Naive thymus-derived CD4-positive, alpha-beta T cell (primary cell): Measurements from ENCODE around the gene CLDN9. TPM values are rescaled to one million over a fixed set of nuclear protein-coding genes. Genes with fewer than 3 reads are reported as not detected.
A peak's percentile ranks its signal among the peaks of the same experiment; 100 is the strongest.

Source experiments
- ATAC-seq: fragments of 150-1000 bp; cut with Tn5 transposase; 2 replicates; pipeline ENCODE4 v1.10.0; 2021; ENCODE audit warnings: mild to moderate bottlenecking, moderate library complexity
- CTCF ChIA-PET: fragments of 350-600 bp; sonication (Branson Sonifier 250); formaldehyde crosslinking; loops from one replicate; lab custom pipeline; 2021; ENCODE audit warnings: antibody characterized with exemption; lab: Charles Lee
- POLR2A ChIA-PET: fragments of 350-600 bp; sonication (Branson Sonifier 250); formaldehyde crosslinking; loops from one replicate; lab custom pipeline; 2021; ENCODE audit warnings: antibody characterized with exemption, inconsistent platforms; lab: Charles Lee
- DNase-seq, 9 donors: peaks; one replicate each; pipeline versions ENCODE4 v3.0.0 to v3.0.0-alpha.2; 2020 to 2022; ENCODE audit warnings: mixed read lengths in 1 of 9
- H3K27ac ChIP-seq: one replicate; pipeline ENCODE4 v1.7.0; 2013; ENCODE audit warnings: mild to moderate bottlenecking, low read depth, low read length, moderate library complexity
- H3K27me3 ChIP-seq, 2 donors: one replicate each; pipeline ENCODE4 v1.7.0; 2013; ENCODE audit warnings: low read length in 2 of 2, mild to moderate bottlenecking in 2 of 2, moderate library complexity in 2 of 2; ENCODE audit not compliant: control insufficient read depth in 2 of 2, insufficient read depth in 2 of 2
- H3K36me3 ChIP-seq, 3 experiments: 1 replicate in 2 of 3; 2 replicates in 1 of 3; pipeline ENCODE4 v1.7.0; 2013; ENCODE audit warnings: low read length in 3 of 3, mild to moderate bottlenecking in 3 of 3, moderate library complexity in 1 of 3; ENCODE audit not compliant: insufficient read depth in 3 of 3, control insufficient read depth in 2 of 3
- H3K4me1 ChIP-seq, 2 donors: one replicate each; pipeline ENCODE4 v1.7.0; 2013; ENCODE audit warnings: low read length in 2 of 2, mild to moderate bottlenecking in 2 of 2, moderate library complexity in 1 of 2; ENCODE audit not compliant: control insufficient read depth in 2 of 2, insufficient read depth in 2 of 2
- H3K4me3 ChIP-seq: 2 replicates; pipeline ENCODE4 v1.7.0; 2013; ENCODE audit warnings: mild to moderate bottlenecking, low read length
- H3K9me3 ChIP-seq, 3 experiments: 1 replicate in 2 of 3; 2 replicates in 1 of 3; pipeline ENCODE4 v1.7.0; 2013; ENCODE audit warnings: low read length in 3 of 3; ENCODE audit not compliant: control insufficient read depth in 2 of 3
- H3K27ac Mint-ChIP-seq, 9 donors: one replicate each; pipeline ENCODE4 v1.8.0; 2020 to 2022; ENCODE audit warnings: mixed read lengths in 9 of 9, mild to moderate bottlenecking in 8 of 9, moderate library complexity in 5 of 9, inconsistent platforms in 2 of 9
- H3K27me3 Mint-ChIP-seq, 5 donors: one replicate each; pipeline ENCODE4 v1.8.0; 2021 to 2022; ENCODE audit warnings: mixed read lengths in 5 of 5, mild to moderate bottlenecking in 1 of 5
- H3K36me3 Mint-ChIP-seq, 5 donors: one replicate each; pipeline ENCODE4 v1.8.0; 2020 to 2022; ENCODE audit warnings: mixed read lengths in 5 of 5, mild to moderate bottlenecking in 3 of 5, inconsistent platforms in 1 of 5
- H3K4me1 Mint-ChIP-seq, 7 donors: one replicate each; pipeline ENCODE4 v1.8.0; 2020 to 2022; ENCODE audit warnings: mixed read lengths in 7 of 7, mild to moderate bottlenecking in 3 of 7, inconsistent platforms in 1 of 7
- H3K4me3 Mint-ChIP-seq, 10 donors: one replicate each; pipeline ENCODE4 v1.8.0; 2020 to 2022; ENCODE audit warnings: mild to moderate bottlenecking in 10 of 10, mixed read lengths in 10 of 10, moderate library complexity in 6 of 10, inconsistent platforms in 2 of 10
- H3K9me3 Mint-ChIP-seq, 11 donors: one replicate each; pipeline ENCODE4 v1.8.0; 2020 to 2022; ENCODE audit warnings: mixed read lengths in 11 of 11, mild to moderate bottlenecking in 4 of 11, inconsistent platforms in 1 of 11, moderate library complexity in 1 of 11
- intact Hi-C, 2 donors: fragments of 100-400 bp; cut with micrococcal nuclease; formaldehyde crosslinking; loops; one replicate each; pipeline ENCODE4 v1.15.1; 2023
- polyA plus RNA-seq, 2 donors: library from polyadenylated mRNA; unstranded; fragments of 300-500 nt; fragmentation: Illumina TruSeq; gene quantifications; one replicate each; pipeline ENCODE4 v1.2.3, GENCODE V29; 2021
- total RNA-seq, 6 experiments: library from RNA in 5 of 6; stranded (reverse) in 5 of 6; gene quantifications; 1 replicate in 5 of 6; 2 replicates in 1 of 6; pipeline ENCODE4 v1.2.3 and lab custom pipeline; 2021 to 2026

The CLDN9 gene
- total and polyA plus RNA-seq, 7 experiments from 2014 or later, result 0.15 to 0.37 TPM; not detected in 5

GRCh38 chr16:3035972-3036725, 23.4 kb downstream of the CLDN9 start:
- peak overlapping the region in 1 of 9 donors; percentile 29 for H3K27ac Mint-ChIP-seq
- Histone ChIP-seq H3K4me1 (peaks cover 0 to 6% of the 10 kb centered on the region in 2 donors), H3K27ac (no peak overlapping the region), H3K9me3 (no peaks in the 10 kb centered on the region), H3K36me3 (no peaks in the 10 kb centered on the region), H3K4me3 (no peak overlapping the region), H3K27me3 (peaks cover 18 to 36% of the 10 kb centered on the region in 2 donors)
- H3K9me3 Mint-ChIP-seq, result no peaks in the 10 kb centered on the region
- ATAC-seq (no peak), DNase-seq (no peak)
- peaks cover 0 to 21% (median 9%) of the 10 kb centered on the region in 7 donors for H3K4me1 Mint-ChIP-seq
- CTCF ChIA-PET, result interaction anchor here (0.6 to 1.8 kb wide), 3 partner anchors 22 to 60 kb away, joined by 3 to 6 read pairs (median 4); no protein-coding TSS in a partner anchor
- peaks cover 64 to 82% (median 65%) of the 10 kb centered on the region in 5 donors for H3K27me3 Mint-ChIP-seq
- no peaks in the 10 kb centered on the region for H3K36me3 Mint-ChIP-seq
- intact Hi-C loops, result no loop called here
- POLR2A ChIA-PET, result interaction anchor here (1.6 kb wide), 2 partner anchors 12 to 32 kb away, joined by 5 to 7 read pairs; no protein-coding TSS in a partner anchor
- H3K4me3 Mint-ChIP-seq, result peak overlapping the region in 6 of 10 donors; percentile 32 to 60 (median 44)

GRCh38 chr16:3036726-3037315, 24.1 kb downstream of the CLDN9 start, which contains the start of gene BICDL2:
BICDL2 (minus strand) TSS chr16:3036944; CDS start chr16:3035496, 1,448 bp downstream.
- ATAC-seq (no peak), DNase-seq (no peak)
- Histone ChIP-seq H3K36me3 (no peaks in the 10 kb centered on the region), H3K9me3 (no peaks in the 10 kb centered on the region), H3K27ac (no peak within 1 kb of the TSS), H3K4me3 (no peak within 1 kb of the TSS), H3K27me3 (peaks cover 18 to 39% of the 10 kb centered on the region in 2 donors), H3K4me1 (peaks cover 0 to 6% of the 10 kb centered on the region in 2 donors)
- peaks cover 65 to 81% (median 68%) of the 10 kb centered on the region in 5 donors for H3K27me3 Mint-ChIP-seq
- POLR2A ChIA-PET, result interaction anchor here (1.3 to 1.6 kb wide), 3 partner anchors 11 to 56 kb away, joined by 3 to 7 read pairs (median 5); no protein-coding TSS in a partner anchor
- no peaks in the 10 kb centered on the region for H3K9me3 Mint-ChIP-seq
- CTCF ChIA-PET, result interaction anchor here (0.7 kb wide), 1 partner anchor 31 kb away, joined by 3 read pairs; no protein-coding TSS in a partner anchor
- no peaks in the 10 kb centered on the region for H3K36me3 Mint-ChIP-seq
- H3K4me3 Mint-ChIP-seq, result peak within 1 kb of the TSS; percentile 20 to 77 (median 52)
- H3K4me1 Mint-ChIP-seq, result peaks cover 0 to 19% (median 9%) of the 10 kb centered on the region in 7 donors
- peak within 1 kb of the TSS in 4 of 9 donors; percentile 29 to 85 (median 58) for H3K27ac Mint-ChIP-seq
- intact Hi-C loops, result no loop called here

GRCh38 chr16:3038256-3038655, 25.5 kb downstream of the CLDN9 start:
- Mint-ChIP-seq H3K27me3 (peaks cover 53 to 69% (median 61%) of the 10 kb centered on the region in 5 donors), H3K27ac (no peak overlapping the region), H3K4me3 (no peak overlapping the region), H3K36me3 (no peaks in the 10 kb centered on the region), H3K9me3 (no peaks in the 10 kb centered on the region), H3K4me1 (peaks cover 0 to 11% (median 9%) of the 10 kb centered on the region in 7 donors)
- POLR2A ChIA-PET, result interaction anchor here (0.9 to 1.6 kb wide), 5 partner anchors 9 to 92 kb away, joined by 3 to 5 read pairs (median 3); no protein-coding TSS in a partner anchor
- CTCF ChIA-PET, result interaction anchor here (0.8 to 1.4 kb wide), 2 partner anchors 8 to 10 kb away, joined by 4 to 5 read pairs; no protein-coding TSS in a partner anchor
- no peak overlapping the region for H3K4me3 ChIP-seq
- no peak overlapping the region for H3K27ac ChIP-seq
- no peaks in the 10 kb centered on the region for H3K36me3 ChIP-seq
- peaks cover 12 to 48% of the 10 kb centered on the region in 2 donors for H3K27me3 ChIP-seq
- DNase-seq (no peak), ATAC-seq (no peak)
- H3K9me3 ChIP-seq, result no peaks in the 10 kb centered on the region
- intact Hi-C loops, result no loop called here
- H3K4me1 ChIP-seq, result peaks cover 0 to 6% of the 10 kb centered on the region in 2 donors

- Mint-ChIP-seq H3K4me3 (no peak overlapping the region), H3K27me3 (peaks cover 46 to 69% (median 61%) of the 10 kb centered on the region in 5 donors), H3K36me3 (no peaks in the 10 kb centered on the region), H3K4me1 (peaks cover 0 to 10% (median 9%) of the 10 kb centered on the region in 7 donors), H3K27ac (no peak overlapping the region), H3K9me3 (peaks cover 0 to 1% (median 0%) of the 10 kb centered on the region in 11 donors)
- H3K27me3 ChIP-seq, result peaks cover 12 to 52% of the 10 kb centered on the region in 2 donors
- H3K36me3 ChIP-seq, result no peaks in the 10 kb centered on the region
- H3K9me3 ChIP-seq, result no peaks in the 10 kb centered on the region
- ATAC-seq (no peak), DNase-seq (no peak)
- ChIA-PET POLR2A (interaction anchor here (0.9 to 1.6 kb wide), 5 partner anchors 9 to 91 kb away, joined by 3 to 5 read pairs (median 3); no protein-coding TSS in a partner anchor), CTCF (interaction anchor here (0.5 to 1.4 kb wide), 4 partner anchors 9 to 91 kb away, joined by 4 to 6 read pairs (median 6); no protein-coding TSS in a partner anchor)
- no peak overlapping the region for H3K4me3 ChIP-seq
- H3K27ac ChIP-seq, result no peak overlapping the region
- intact Hi-C loops, result no loop called here
- peaks cover 0 to 6% of the 10 kb centered on the region in 2 donors for H3K4me1 ChIP-seq
Observed at GRCh38 chr16:3038896-3039295, 26.2 kb downstream of the CLDN9 start.

- H3K4me1 Mint-ChIP-seq, result peaks cover 9 to 19% (median 13%) of the 10 kb centered on the region in 7 donors
- CTCF ChIA-PET, result interaction anchor here (0.8 to 1.1 kb wide), 3 partner anchors 9 to 87 kb away, joined by 3 to 7 read pairs (median 4); no protein-coding TSS in a partner anchor
- H3K27me3 Mint-ChIP-seq, result peaks cover 32 to 62% (median 52%) of the 10 kb centered on the region in 5 donors
- Histone ChIP-seq H3K9me3 (no peaks in the 10 kb centered on the region), H3K27ac (no peak overlapping the region), H3K27me3 (peaks cover 9 to 50% of the 10 kb centered on the region in 2 donors), H3K4me1 (peaks cover 8 to 29% of the 10 kb centered on the region in 2 donors), H3K36me3 (no peaks in the 10 kb centered on the region), H3K4me3 (no peak overlapping the region)
- no peak for DNase-seq
- no peak overlapping the region for H3K4me3 Mint-ChIP-seq
- peaks cover 0 to 5% (median 0%) of the 10 kb centered on the region in 5 donors for H3K36me3 Mint-ChIP-seq
- no peak overlapping the region for H3K27ac Mint-ChIP-seq
- ATAC-seq, result no peak
- POLR2A ChIA-PET, result interaction anchor here (0.6 to 1.3 kb wide), 4 partner anchors 11 to 122 kb away, joined by 3 to 7 read pairs (median 4); no protein-coding TSS in a partner anchor
- peaks cover 0 to 2% (median 0%) of the 10 kb centered on the region in 11 donors for H3K9me3 Mint-ChIP-seq
- intact Hi-C loops, result no loop called here
Observed at GRCh38 chr16:3042376-3042775, 29.7 kb downstream of the CLDN9 start.

GRCh38 chr16:3044708-3045107, 32.0 kb downstream of the CLDN9 start:
- DNase-seq (no peak), ATAC-seq (no peak)
- intact Hi-C loops, result loop anchor here (1.0 to 2.0 kb wide), 2 partner anchors 13 to 14 kb away; no protein-coding TSS in a partner anchor
- ChIA-PET CTCF (interaction anchor here (1.1 to 1.7 kb wide), 3 partner anchors 13 to 84 kb away, joined by 3 to 5 read pairs (median 3); no protein-coding TSS in a partner anchor), POLR2A (interaction anchor here (0.7 to 2.3 kb wide), 3 partner anchors 13 to 185 kb away, joined by 3 to 8 read pairs (median 3); no protein-coding TSS in a partner anchor)
- Histone ChIP-seq H3K4me3 (no peak overlapping the region), H3K9me3 (no peaks in the 10 kb centered on the region), H3K36me3 (no peaks in the 10 kb centered on the region), H3K27ac (no peak overlapping the region), H3K4me1 (peaks cover 8 to 29% of the 10 kb centered on the region in 2 donors), H3K27me3 (peaks cover 0 to 36% of the 10 kb centered on the region in 2 donors)
- H3K27ac Mint-ChIP-seq, result peak overlapping the region in 1 of 9 donors; percentile 75
- H3K4me1 Mint-ChIP-seq, result peaks cover 16 to 28% (median 22%) of the 10 kb centered on the region in 7 donors
- H3K9me3 Mint-ChIP-seq, result peaks cover 0 to 2% (median 0%) of the 10 kb centered on the region in 11 donors
- peak overlapping the region; percentile 75 to 90 (median 78) for H3K4me3 Mint-ChIP-seq
- H3K36me3 Mint-ChIP-seq, result peaks cover 0 to 14% (median 0%) of the 10 kb centered on the region in 5 donors
- peaks cover 13 to 44% (median 37%) of the 10 kb centered on the region in 5 donors for H3K27me3 Mint-ChIP-seq
